NCI-H446 treated with DMSO at 0.1 percent for 48 hours (cell line): ENCODE measurements around the gene LPAR1.

ENCODE experiments used
- DNase-seq: peaks from one replicate; lab custom pipeline; 2025; lab: John Stamatoyannopoulos, UW

The LPAR1 gene

GRCh38 chr9:110951805-110952539, 86.3 kb downstream of the LPAR1 start:
- DNase-seq, result no peak

GRCh38 chr9:110950041-110950645, 88.1 kb downstream of the LPAR1 start:
- no peak for DNase-seq

GRCh38 chr9:110949081-110949480, 89.2 kb downstream of the LPAR1 start:
- DNase-seq, result no peak

GRCh38 chr9:110947491-110948044, 90.7 kb downstream of the LPAR1 start:
- DNase-seq, result no peak

GRCh38 chr9:110942522-110942921, 95.7 kb downstream of the LPAR1 start:
- DNase-seq, result no peak

GRCh38 chr9:110940951-110941557, 97.2 kb downstream of the LPAR1 start:
- no peak for DNase-seq

GRCh38 chr9:110939573-110939972, 98.7 kb downstream of the LPAR1 start:
- DNase-seq, result no peak

- DNase-seq, result no peak
Observed at GRCh38 chr9:110939047-110939446, 99.2 kb downstream of the LPAR1 start.

- no peak for DNase-seq
Observed at GRCh38 chr9:110938242-110938641, 100.0 kb downstream of the LPAR1 start.

GRCh38 chr9:110936719-110937452, 101.4 kb downstream of the LPAR1 start:
- DNase-seq, result no peak

GRCh38 chr9:110936237-110936636, 102.0 kb downstream of the LPAR1 start:
- no peak for DNase-seq

- no peak for DNase-seq
Observed at GRCh38 chr9:110935829-110936228, 102.4 kb downstream of the LPAR1 start.

- no peak for DNase-seq
Observed at GRCh38 chr9:110933350-110934001, 104.8 kb downstream of the LPAR1 start.

- no peak for DNase-seq
Observed at GRCh38 chr9:110932863-110933262, 105.4 kb downstream of the LPAR1 start.

GRCh38 chr9:110928599-110928998, 109.7 kb downstream of the LPAR1 start:
- no peak for DNase-seq

GRCh38 chr9:110926828-110927487, 111.3 kb downstream of the LPAR1 start:
- no peak for DNase-seq

GRCh38 chr9:110923601-110924000, 114.7 kb downstream of the LPAR1 start:
- no peak for DNase-seq

GRCh38 chr9:110922145-110922544, 116.1 kb downstream of the LPAR1 start:
- no peak for DNase-seq

- DNase-seq, result no peak
Observed at GRCh38 chr9:110921705-110922104, 116.6 kb downstream of the LPAR1 start.

- DNase-seq, result no peak
Observed at GRCh38 chr9:110919609-110920008, 118.7 kb downstream of the LPAR1 start.

GRCh38 chr9:110919050-110919435, 119.2 kb downstream of the LPAR1 start:
- DNase-seq, result no peak
